Measurements from ENCODE around the gene C1QTNF3.
"Not testable (repeated sequence)": the region's sequence is repeated elsewhere in the genome, so short reads cannot be mapped to it uniquely, and the experiment has no call there.

DNA sequence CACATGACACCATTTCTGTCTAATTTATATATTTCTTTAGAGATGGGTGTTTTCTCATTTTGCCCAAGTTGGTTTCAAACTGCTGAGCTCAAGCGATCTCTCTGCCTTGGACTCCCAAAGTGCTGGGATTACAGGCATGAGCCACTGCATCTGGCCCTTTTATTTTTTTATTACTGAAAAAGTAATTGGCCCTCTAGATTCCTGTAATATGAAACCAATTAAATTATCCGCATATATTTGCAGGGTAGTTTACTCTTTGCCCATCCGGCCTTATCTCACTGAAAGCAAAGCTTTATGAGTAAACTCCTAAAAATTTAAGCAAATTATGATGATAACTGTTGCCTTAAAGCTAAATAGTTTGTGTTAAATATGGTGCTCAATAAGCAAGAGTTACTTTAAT is 44.7 kb upstream of the C1QTNF3 start:
- TF ChIP-seq EZH2 (IDR thresholded peaks at IDR 0.05; ENCODE audit: borderline replicate concordance, low read depth, low read length, severe bottlenecking); CTCF (IDR thresholded peaks at IDR 0.05; ENCODE audit: extremely low read depth in 1 of 2, insufficient read depth in 1 of 2, low read depth in 1 of 2, low read length in 2 of 2); POLR2A (IDR thresholded peaks at IDR 0.05; ENCODE audit: low read depth, low read length); GATA2 (IDR thresholded peaks at IDR 0.05; ENCODE audit: insufficient read depth, insufficient read length, low read depth, low read length): not testable (repeated sequence)
